Astrocyte of the cerebellum (primary cell): Measurements from ENCODE around the gene MYO1E.
"Not testable (repeated sequence)": the region's sequence is repeated elsewhere in the genome, so short reads cannot be mapped to it uniquely, and the experiment has no call there.

Experiments
- DNase-seq: peaks from one replicate; pipeline ENCODE4 v3.0.0-alpha.2; 2011; ENCODE audit warnings: low read depth
- H3K4me3 ChIP-seq: 2 replicates; pipeline ENCODE4 v1.5.1; 2011; ENCODE audit warnings: mild to moderate bottlenecking, low read depth, low read length, moderate library complexity
- CTCF ChIP-seq: IDR thresholded peaks from 2 replicates; pipeline ENCODE4 v1.5.1; 2012; ENCODE audit warnings: low read length, low read depth, moderate library complexity, mild to moderate bottlenecking; ENCODE audit errors: missing control alignments
- in situ Hi-C: cut with HindIII; loops from 2 replicates; pipeline ENCODE4 v1.10.0; 2017; ENCODE audit warnings: low sequenced_read_pairs

MYO1E gene

GRCh38 chr15:59392299-59392698, 19.6 kb upstream of the MYO1E start:
- no peak for TF ChIP-seq CTCF
- DNase-seq, result no peak
- H3K4me3 ChIP-seq, result no peak overlapping the region
- in situ Hi-C loops, result no loop called here

GRCh38 chr15:59388670-59389069, 16.0 kb upstream of the MYO1E start:
- no peak overlapping the region for H3K4me3 ChIP-seq
- peak; percentile 16 for DNase-seq
- in situ Hi-C loops, result no loop called here
- TF ChIP-seq CTCF, result no peak

GRCh38 chr15:59387196-59387878, 14.7 kb upstream of the MYO1E start:
- in situ Hi-C loops, DNase-seq, H3K4me3 ChIP-seq: not testable (repeated sequence)

- H3K4me3 ChIP-seq, result no peak overlapping the region
- no peak for DNase-seq
- TF ChIP-seq CTCF, result no peak
- in situ Hi-C loops, result no loop called here
These were observed 12.5 kb upstream of the MYO1E start for GRCh38 chr15:59385171-59385570.

GRCh38 chr15:59384507-59384906, 11.8 kb upstream of the MYO1E start:
- H3K4me3 ChIP-seq, result no peak overlapping the region
- no peak for DNase-seq
- in situ Hi-C loops, result no loop called here
- no peak for TF ChIP-seq CTCF

- H3K4me3 ChIP-seq, result no peak overlapping the region
- TF ChIP-seq CTCF, result no peak
- no peak for DNase-seq
- in situ Hi-C loops, result no loop called here
These were observed 8.4 kb upstream of the MYO1E start for GRCh38 chr15:59380902-59381610.

- in situ Hi-C loops, result no loop called here
- H3K4me3 ChIP-seq, result no peak overlapping the region
- no peak for DNase-seq
- no peak for TF ChIP-seq CTCF
These were observed 6.9 kb upstream of the MYO1E start for GRCh38 chr15:59379531-59379930.
